GM23338 (cell line): Measurements from ENCODE around the gene PGAM1. TPM values are rescaled to one million over a fixed set of nuclear protein-coding genes. Genes with fewer than 3 reads are reported as not detected.

ENCODE experiments used
- ATAC-seq: fragments of 200-7000 bp; cut with Tn5 transposase; 3 replicates; pipeline ENCODE4 v1.9.1; 2020
- DNase-seq: peaks from one replicate; pipeline ENCODE4 v3.0.0-alpha.2; 2015; ENCODE audit warnings: low spot score
- H2AFZ ChIP-seq: fragments of 200-600 bp; sonication (generic); 2 replicates; pipeline ENCODE4 v1.8.0; 2016; ENCODE audit warnings: antibody characterized with exemption, mild to moderate bottlenecking, moderate library complexity
- H3F3A ChIP-seq: fragments of 200-600 bp; sonication (generic); replicated peaks from 2 replicates; pipeline ENCODE4 v1.8.0; 2017; ENCODE audit warnings: antibody characterized with exemption, mixed run types, low read depth
- H3K27ac ChIP-seq: fragments of 200-600 bp; sonication (generic); 2 replicates; pipeline ENCODE4 v1.6.1; 2016; ENCODE audit warnings: low read depth
- H3K27me3 ChIP-seq: fragments of 200-600 bp; sonication (generic); 2 replicates; pipeline ENCODE4 v1.8.0; 2016; ENCODE audit warnings: mild to moderate bottlenecking, mixed run types, moderate library complexity; ENCODE audit not compliant: insufficient read depth
- H3K36me3 ChIP-seq: fragments of 200-600 bp; sonication (generic); 2 replicates; pipeline ENCODE4 v1.8.0; 2016; ENCODE audit warnings: mild to moderate bottlenecking; ENCODE audit not compliant: insufficient read depth
- H3K4me1 ChIP-seq: fragments of 200-600 bp; sonication (generic); 2 replicates; pipeline ENCODE4 v1.8.0; 2016; ENCODE audit warnings: mild to moderate bottlenecking, moderate library complexity; ENCODE audit not compliant: insufficient read depth
- H3K4me2 ChIP-seq: fragments of 200-600 bp; sonication (generic); 2 replicates; pipeline ENCODE4 v1.7.1; 2017; ENCODE audit warnings: mixed run types
- H3K4me3 ChIP-seq: fragments of 200-600 bp; sonication (generic); 2 replicates; pipeline ENCODE4 v1.6.1; 2016; ENCODE audit warnings: mixed run types
- H3K79me2 ChIP-seq: fragments of 200-600 bp; sonication (generic); replicated peaks from 2 replicates; pipeline ENCODE4 v1.8.0; 2017; ENCODE audit warnings: mild to moderate bottlenecking; ENCODE audit not compliant: insufficient read depth
- H3K9me2 ChIP-seq: fragments of 200-600 bp; sonication (generic); 2 replicates; pipeline ENCODE4 v1.8.0; 2017; ENCODE audit not compliant: insufficient read depth
- H4K20me1 ChIP-seq: fragments of 200-600 bp; sonication (generic); replicated peaks from 2 replicates; pipeline ENCODE4 v1.8.0; 2017; ENCODE audit warnings: mild to moderate bottlenecking; ENCODE audit not compliant: insufficient read depth
- H3K27ac Mint-ChIP-seq: 2 replicates; pipeline ENCODE4 v1.8.0; 2020; ENCODE audit warnings: inconsistent platforms, mild to moderate bottlenecking, moderate library complexity, mixed read lengths
- H3K27me3 Mint-ChIP-seq: 3 replicates; pipeline ENCODE4 v1.8.0; 2022; ENCODE audit warnings: low read depth, mild to moderate bottlenecking, moderate library complexity, mixed read lengths, inconsistent platforms; ENCODE audit not compliant: insufficient read depth, poor library complexity
- H3K36me3 Mint-ChIP-seq: 3 replicates; pipeline ENCODE4 v1.8.0; 2021; ENCODE audit warnings: low read depth, mild to moderate bottlenecking, inconsistent platforms, moderate library complexity, mixed read lengths
- H3K4me1 Mint-ChIP-seq: 3 replicates; pipeline ENCODE4 v1.8.0; 2020; ENCODE audit warnings: mild to moderate bottlenecking, inconsistent platforms, mixed read lengths
- H3K4me3 Mint-ChIP-seq: 3 replicates; pipeline ENCODE4 v1.8.0; 2021; ENCODE audit warnings: moderate library complexity, mild to moderate bottlenecking, inconsistent platforms, mixed read lengths
- H3K9me3 Mint-ChIP-seq: 3 replicates; pipeline ENCODE4 v1.8.0; 2020; ENCODE audit warnings: moderate library complexity, mild to moderate bottlenecking, inconsistent platforms, mixed read lengths
- CTCF ChIP-seq, 2 experiments: fragments of 200-600 bp in 1 of 2; sonication (generic) in 1 of 2; conservative IDR thresholded peaks; 2 replicates each; pipeline versions ENCODE4 v1.5.1 to v1.6.1; 2016 to 2017; ENCODE audit warnings: antibody characterized with exemption in 2 of 2, low read depth in 2 of 2, mild to moderate bottlenecking in 2 of 2, moderate library complexity in 1 of 2
- NANOG ChIP-seq: IDR thresholded peaks from 2 replicates; pipeline ENCODE4 v1.6.1; 2016; ENCODE audit warnings: antibody characterized with exemption, borderline replicate concordance
- ZNF114 ChIP-seq: fragments of 250-450 bp; sonication (Bioruptor Pico); IDR thresholded peaks from 2 replicates; pipeline ENCODE4 v1.5.0; 2020; ENCODE audit warnings: mild to moderate bottlenecking, moderate library complexity
- ZNF462 ChIP-seq: fragments of 250-450 bp; sonication (Bioruptor Pico); IDR thresholded peaks from 2 replicates; pipeline ENCODE4 v1.5.0; 2020; ENCODE audit warnings: mild to moderate bottlenecking, moderate library complexity
- polyA plus RNA-seq: library from polyadenylated mRNA; unstranded; fragments of >200 nt; fragmentation: Nextera tagmentation; extraction: Ambion mirVana; gene quantifications from 2 replicates; pipeline ENCODE4 v1.2.1, GENCODE V29; 2016
- total RNA-seq: library from RNA; depleted of rRNA; stranded (reverse); fragments of >200 nt; shearing (Covaris generic); gene quantifications from 2 replicates; pipeline ENCODE4 v1.2.3, GENCODE V29; 2014
- TF ChIP-seq, protein P1 (sequence below): IDR thresholded peaks from 2 replicates; pipeline ENCODE4 v1.6.1; 2016; ENCODE audit warnings: antibody characterized with exemption

PGAM1 gene
- total and polyA plus RNA-seq, 2 experiments from 2014 or later = 497 to 930 TPM

DNA sequence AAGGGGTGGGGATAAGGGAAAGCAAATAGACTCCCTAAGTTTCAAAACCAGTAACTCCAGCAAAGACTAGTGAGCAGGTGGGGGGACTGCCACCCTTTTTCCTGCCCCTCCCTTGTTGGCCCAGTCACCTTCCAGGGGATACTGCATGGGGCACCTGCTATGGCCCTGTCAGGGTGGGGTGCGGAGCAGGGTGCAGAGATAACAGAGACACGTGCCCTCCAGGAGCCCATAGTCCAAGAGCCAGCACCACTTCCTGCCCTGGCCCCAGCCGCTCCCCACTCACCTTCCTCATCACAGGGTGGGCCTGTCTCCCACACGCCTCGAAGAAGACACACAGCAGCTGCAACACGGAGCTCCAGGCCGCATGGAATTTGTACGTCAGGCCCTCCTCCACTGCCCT is 45.5 kb upstream of the PGAM1 start:
- no peaks in the 10 kb centered on the region for H3K27me3 ChIP-seq
- no peaks in the 10 kb centered on the region; the same call in 1 of the 2 replicates for H4K20me1 ChIP-seq
- H3K4me1 Mint-ChIP-seq = no peaks in the 10 kb centered on the region
- peaks cover 7% of the 10 kb centered on the region for H3K27me3 Mint-ChIP-seq
- H3K4me2 ChIP-seq = no peak overlapping the region
- DNase-seq (no peak), ATAC-seq (no peak)
- peaks cover 57% of the 10 kb centered on the region for H3K36me3 Mint-ChIP-seq
- H3K79me2 ChIP-seq = no peaks in the 10 kb centered on the region
- H3K27ac Mint-ChIP-seq = no peak overlapping the region; the same call in 1 of the 2 replicates
- no peaks in the 10 kb centered on the region for H3K9me3 Mint-ChIP-seq
- no peak overlapping the region for H3K27ac ChIP-seq
- no peak overlapping the region for H3K4me3 Mint-ChIP-seq
- no peaks in the 10 kb centered on the region for H3F3A ChIP-seq
- H2AFZ ChIP-seq = no peak overlapping the region
- H3K36me3 ChIP-seq = peaks cover 23% of the 10 kb centered on the region
- TF ChIP-seq ZNF462 = no peak
- TF ChIP-seq, protein P1, sequence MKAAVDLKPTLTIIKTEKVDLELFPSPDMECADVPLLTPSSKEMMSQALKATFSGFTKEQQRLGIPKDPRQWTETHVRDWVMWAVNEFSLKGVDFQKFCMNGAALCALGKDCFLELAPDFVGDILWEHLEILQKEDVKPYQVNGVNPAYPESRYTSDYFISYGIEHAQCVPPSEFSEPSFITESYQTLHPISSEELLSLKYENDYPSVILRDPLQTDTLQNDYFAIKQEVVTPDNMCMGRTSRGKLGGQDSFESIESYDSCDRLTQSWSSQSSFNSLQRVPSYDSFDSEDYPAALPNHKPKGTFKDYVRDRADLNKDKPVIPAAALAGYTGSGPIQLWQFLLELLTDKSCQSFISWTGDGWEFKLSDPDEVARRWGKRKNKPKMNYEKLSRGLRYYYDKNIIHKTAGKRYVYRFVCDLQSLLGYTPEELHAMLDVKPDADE = no peak
- H3K9me2 ChIP-seq = no peaks in the 10 kb centered on the region
- H3K4me3 ChIP-seq = no peak overlapping the region
- H3K4me1 ChIP-seq = no peaks in the 10 kb centered on the region

GRCh38 chr10:97381626-97382025 is 44.4 kb upstream of the PGAM1 start:
- no peaks in the 10 kb centered on the region for H3K9me2 ChIP-seq
- no peak overlapping the region for H3K4me3 Mint-ChIP-seq
- H3K4me1 ChIP-seq = no peaks in the 10 kb centered on the region
- no peaks in the 10 kb centered on the region; the same call in 1 of the 2 replicates for H4K20me1 ChIP-seq
- H2AFZ ChIP-seq = no peak overlapping the region
- TF ChIP-seq ZNF114 (no peak), NANOG (no peak), CTCF (conservative IDR thresholded peaks at IDR 0.05; ENCODE audit: low read depth in 2 of 2) (no peak)
- no peaks in the 10 kb centered on the region for H3F3A ChIP-seq
- no peak overlapping the region for H3K4me3 ChIP-seq
- no peak overlapping the region for H3K27ac Mint-ChIP-seq
- no peak for ATAC-seq
- no peaks in the 10 kb centered on the region for H3K79me2 ChIP-seq
- peaks cover 60% of the 10 kb centered on the region for H3K36me3 Mint-ChIP-seq
- no peak overlapping the region for H3K27ac ChIP-seq
- H3K27me3 ChIP-seq = no peaks in the 10 kb centered on the region
- no peaks in the 10 kb centered on the region for H3K4me1 Mint-ChIP-seq
- H3K9me3 Mint-ChIP-seq = no peaks in the 10 kb centered on the region
- no peak for DNase-seq
- H3K4me2 ChIP-seq = no peak overlapping the region
- H3K27me3 Mint-ChIP-seq = peaks cover 4% of the 10 kb centered on the region
- peaks cover 30% of the 10 kb centered on the region for H3K36me3 ChIP-seq
